Airway epithelial cell (primary cell): ENCODE results near the gene ACVR1B. TPM values are rescaled to one million over a fixed set of nuclear protein-coding genes. Genes with fewer than 3 reads are reported as not detected.

Experiments
- total RNA-seq: library from RNA; depleted of rRNA; stranded (reverse); fragments of >200 nt; gene quantifications from 2 replicates; pipeline ENCODE4 v1.2.3, GENCODE V29; 2015

ACVR1B gene
- 7.2 and 11.6 TPM in 2 replicates for total RNA-seq

GRCh38 chr12:51951199-51951842 lies at the start of gene ACVR1B:
TSS of gene ACVR1B (plus strand) at chr12:51951699. CDS start at chr12:51951744, 45 bp downstream.

GRCh38 chr12:51907083-51907855 lies 44.2 kb upstream of the ACVR1B start, which contains the start of gene ACVRL1:
TSS of gene ACVRL1 (plus strand) at chr12:51907504. CDS start at chr12:51912475, 4,971 bp downstream.

GRCh38 chr12:52006726-52007157 lies 55.2 kb downstream of the ACVR1B start, which contains the start of gene TAMALIN:
TSS of gene TAMALIN (plus strand) at chr12:52006946. CDS start at chr12:52007020, 74 bp downstream.

Other genes with a start within 250 kb of the ACVR1B start
- gene FIGNL2, start 103.0 kb upstream of the ACVR1B start, total RNA-seq: not detected in 2 replicates
- gene ANKRD33, start 63.6 kb upstream of the ACVR1B start, total RNA-seq: not detected in 2 replicates
- gene ACVRL1, start 44.2 kb upstream of the ACVR1B start, total RNA-seq: 0.35 TPM in 1 of 2 replicates, not detected in the other
- 0.07 and 0.70 TPM in 2 replicates for gene TAMALIN, start 55.2 kb downstream of the ACVR1B start, total RNA-seq
- gene NR4A1, start 99.7 kb downstream of the ACVR1B start, total RNA-seq: 1.9 and 6.2 TPM in 2 replicates
- gene ATG101, start 118.3 kb downstream of the ACVR1B start, total RNA-seq: 57.4 and 59.3 TPM in 2 replicates
- gene SMIM41, start 128.0 kb downstream of the ACVR1B start, total RNA-seq: not detected in 2 replicates
- 6.5 and 7.3 TPM in 2 replicates for gene KRT80, start 240.3 kb downstream of the ACVR1B start, total RNA-seq